H1 (cell line): ENCODE data around the gene KPRP. TPM values are rescaled to one million over a fixed set of nuclear protein-coding genes. Genes with fewer than 3 reads are reported as not detected.

Source experiments
- GABPA ChIP-seq: IDR thresholded peaks from 2 replicates; pipeline ENCODE4 v1.6.1; 2011; ENCODE audit warnings: mild to moderate bottlenecking, low read length, moderate library complexity, borderline replicate concordance; ENCODE audit not compliant: insufficient read depth
- NRF1 ChIP-seq: IDR thresholded peaks from 2 replicates; pipeline ENCODE4 v1.6.1; 2011; ENCODE audit warnings: mild to moderate bottlenecking, low read depth, low read length, improper control_type of control experiment
- PHF8 ChIP-seq: fragments of 200-600 bp; sonication (generic); conservative IDR thresholded peaks from 2 replicates; pipeline ENCODE4 v1.7.1; 2012; ENCODE audit warnings: low read depth, mild to moderate bottlenecking, inconsistent platforms, low read length, moderate library complexity
- ZNF274 ChIP-seq: IDR thresholded peaks from 2 replicates; pipeline ENCODE4 v1.7.0; 2012; ENCODE audit warnings: low read length, borderline replicate concordance; ENCODE audit errors: extremely low read depth
- polyA plus RNA-seq, 7 experiments: library from polyadenylated mRNA; depleted of rRNA in 3 of 7; stranded (reverse) in 5 of 7; unstranded in 2 of 7; fragments of >200 nt in 5 of 7; fragments of 200-250 nt in 2 of 7; gene quantifications; 1 replicate in 5 of 7; 2 replicates in 1 of 7; 4 replicates in 1 of 7; pipeline versions ENCODE4 v1.2.1 to v1.2.3, GENCODE V29; 2011 to 2013; ENCODE audit warnings: missing spikeins in 2 of 7, mixed read lengths in 2 of 7
- total RNA-seq: library from RNA; stranded (reverse); fragmentation: NEBNext Ultra II Directional; extraction: Animal tissue kit (Norgen Biotek cat#: 25700); gene quantifications from 2 replicates; pipeline ENCODE4 v1.2.1, GENCODE V29; 2021

The KPRP gene
- total and polyA plus RNA-seq, 2 of the 8 experiments (the other 6 are each of a cell fraction or from before 2014, with no cell fraction given) = not detected

- TF ChIP-seq NRF1 (no peak), GABPA (no peak), PHF8 (no peak), ZNF274 (no peak)
These were observed 2.8 kb downstream of the KPRP start (continued) for GRCh38 chr1:152760551-152761190.
